Activated CD4-positive, alpha-beta T cell treated with anti-CD3 and anti-CD28 coated beads for 4 hours (primary cell): Measurements from ENCODE around the gene S100A13.
"Not testable (repeated sequence)": the region's sequence is repeated elsewhere in the genome, so short reads cannot be mapped to it uniquely, and the experiment has no call there.

Experiments used
- DNase-seq, 2 donors: peaks; one replicate each; pipeline ENCODE4 v3.0.0-alpha.2; 2020

Gene S100A13

GRCh38 chr1:153599847-153600246, 27.5 kb downstream of the S100A13 start:
- no peak for DNase-seq

GRCh38 chr1:153598309-153599172, 28.8 kb downstream of the S100A13 start:
- DNase-seq: no peak

DNA sequence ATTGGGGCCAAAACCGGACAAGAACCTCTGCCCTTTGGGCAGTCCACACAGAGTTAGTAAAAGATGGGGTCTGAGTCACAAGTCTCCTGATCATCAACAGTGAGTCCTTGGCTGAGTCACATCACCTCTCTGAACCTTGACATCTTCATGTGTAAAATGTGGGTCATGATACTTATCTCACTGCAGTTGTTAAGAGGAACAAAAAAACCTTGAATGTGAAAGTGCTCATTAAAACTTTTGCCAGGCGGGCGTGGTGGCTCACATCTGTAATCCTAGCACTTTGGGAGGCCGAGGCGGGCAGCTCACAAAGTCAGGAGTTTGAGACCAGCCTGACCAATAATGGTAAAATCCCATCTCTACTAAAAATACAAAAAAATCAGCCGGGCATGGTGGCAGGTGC, 30.1 kb downstream of the S100A13 start:
- DNase-seq: no peak

DNA sequence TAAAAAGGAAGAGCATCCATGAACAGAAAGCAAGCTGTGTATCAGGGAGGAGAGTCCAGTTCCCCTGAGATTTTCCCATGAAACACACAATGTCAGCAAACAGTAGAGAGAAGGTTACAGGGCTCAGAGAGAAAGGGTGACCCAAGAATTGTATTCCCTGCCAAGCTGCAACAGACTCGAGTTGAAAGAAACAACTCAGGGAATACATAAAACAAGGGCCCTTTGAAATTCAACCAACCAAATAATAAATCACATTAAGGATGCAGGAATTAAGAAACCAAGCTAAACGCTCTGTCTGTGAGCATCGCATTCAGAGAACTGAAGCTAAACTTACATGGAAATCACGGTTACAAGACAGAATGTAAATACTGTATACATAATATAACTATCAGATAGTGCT, 34.6 kb downstream of the S100A13 start:
- DNase-seq: no peak

DNA sequence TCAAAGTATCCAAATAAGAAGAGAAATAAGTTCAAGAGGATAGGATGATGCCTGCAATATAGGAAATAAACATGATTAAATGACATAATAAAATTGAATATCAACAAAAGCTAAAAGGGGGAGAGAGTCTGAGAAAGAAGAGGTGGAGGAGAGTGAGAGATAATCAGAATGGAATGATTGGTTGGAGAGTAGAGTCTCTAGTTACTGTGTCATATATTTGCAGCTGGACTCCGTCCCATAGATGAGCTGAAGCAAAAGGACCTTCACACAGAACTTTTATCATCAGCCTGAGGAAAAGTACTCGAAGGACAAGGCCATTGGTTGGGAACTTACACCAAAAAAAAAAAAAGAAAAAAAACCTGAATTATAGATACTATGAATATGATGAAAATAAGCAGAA, 38.8 kb downstream of the S100A13 start:
- no peak for DNase-seq

DNA sequence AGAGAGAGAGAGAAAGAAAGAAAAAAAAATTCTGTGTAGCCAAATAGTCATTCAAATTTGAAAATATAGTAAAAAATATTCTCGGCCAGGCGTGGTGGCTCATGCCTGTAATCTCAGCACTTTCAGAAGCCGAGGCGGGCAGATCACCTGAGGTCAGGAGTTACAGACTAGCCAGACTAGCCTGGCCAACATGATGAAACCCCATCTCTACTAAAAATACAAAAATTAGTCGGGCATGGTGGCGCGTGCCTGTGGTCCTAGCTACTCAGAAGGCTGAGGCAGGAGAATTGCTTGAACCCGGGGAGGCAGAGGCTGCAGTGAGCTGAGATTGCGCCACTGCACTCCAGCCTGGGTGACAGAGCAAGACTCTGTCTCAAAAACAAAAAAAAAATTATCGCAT, 39.3 kb downstream of the S100A13 start:
- DNase-seq: not testable (repeated sequence)

DNA sequence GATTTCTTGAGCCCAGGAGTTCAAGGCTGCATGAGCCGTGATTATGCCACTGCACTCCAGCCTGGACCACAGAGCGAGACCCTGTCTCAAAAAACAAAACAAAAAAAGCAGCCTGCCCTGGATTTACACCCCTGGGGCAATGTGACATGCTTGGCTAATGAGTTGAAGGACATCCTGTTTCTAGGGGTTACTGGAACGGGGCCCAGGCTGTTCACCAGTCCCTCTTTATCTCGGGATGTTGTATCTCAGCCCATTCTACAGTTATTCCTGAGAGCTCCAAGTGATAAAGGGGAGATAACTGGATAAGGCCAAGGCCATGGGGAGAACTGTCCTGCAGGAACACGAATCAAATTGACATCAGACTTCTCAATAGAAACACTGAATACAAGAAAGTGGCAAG, 40.0 kb downstream of the S100A13 start:
- DNase-seq: no peak

DNA sequence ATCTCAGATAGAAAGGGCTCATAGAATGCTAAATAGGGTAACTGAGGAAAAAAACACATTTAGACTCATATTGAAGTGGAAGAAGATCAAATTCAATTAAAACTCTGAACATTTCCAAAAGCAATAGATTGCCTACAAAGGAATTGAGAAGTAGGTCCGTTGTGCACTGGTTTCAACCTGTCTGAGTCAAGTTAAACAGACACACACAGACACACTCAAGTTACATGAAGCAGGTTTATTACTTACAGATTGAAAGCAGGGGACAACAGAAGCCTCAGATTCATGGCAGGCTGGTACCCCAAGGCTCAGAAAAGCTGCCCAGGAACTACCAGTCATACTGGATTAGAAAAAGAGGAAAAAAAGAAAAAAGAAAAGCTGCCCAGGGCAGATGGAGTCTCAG, 41.0 kb downstream of the S100A13 start:
- no peak for DNase-seq

- no peak for DNase-seq
These were observed 42.3 kb downstream of the S100A13 start for GRCh38 chr1:153585006-153585405.

- no peak for DNase-seq
These were observed 43.3 kb downstream of the S100A13 start for GRCh38 chr1:153583976-153584375.

DNA sequence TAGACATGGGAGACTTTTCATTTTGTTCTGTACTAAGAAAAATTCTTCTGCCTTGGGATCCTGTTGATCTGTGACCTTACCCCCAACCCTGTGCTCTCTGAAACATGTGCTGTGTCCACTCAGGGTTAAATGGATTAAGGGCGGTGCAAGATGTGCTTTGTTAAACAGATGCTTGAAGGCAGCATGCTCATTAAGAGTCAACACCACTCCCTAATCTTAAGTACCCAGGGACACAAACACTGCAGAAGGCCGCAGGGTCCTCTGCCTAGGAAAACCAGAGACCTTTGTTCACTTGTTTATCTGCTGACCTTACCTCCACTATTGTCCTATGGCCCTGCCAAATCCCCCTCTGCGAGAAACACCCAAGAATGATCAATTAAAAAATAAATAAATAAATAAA, 43.8 kb downstream of the S100A13 start:
- DNase-seq: not testable (repeated sequence)

DNA sequence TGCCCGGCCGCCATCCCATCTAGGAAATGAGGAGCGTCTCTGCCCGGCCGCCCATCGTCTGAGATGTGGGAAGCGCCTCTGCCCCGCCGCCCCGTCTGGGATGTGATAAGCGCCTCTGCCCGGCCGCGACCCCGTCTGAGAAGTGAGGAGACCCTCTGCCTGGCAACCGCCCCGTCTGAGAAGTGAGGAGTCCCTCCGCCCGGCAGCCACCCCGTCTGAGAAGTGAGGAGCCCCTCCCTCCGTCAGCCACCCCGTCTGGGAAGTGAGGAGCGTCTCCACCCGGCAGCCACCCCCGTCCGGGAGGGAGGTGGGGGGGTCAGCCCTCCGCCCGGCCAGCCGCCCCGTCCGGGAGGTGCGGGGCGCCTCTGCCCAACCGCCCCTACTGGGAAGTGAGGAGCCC, 44.5 kb downstream of the S100A13 start:
- DNase-seq: not testable (repeated sequence)

DNA sequence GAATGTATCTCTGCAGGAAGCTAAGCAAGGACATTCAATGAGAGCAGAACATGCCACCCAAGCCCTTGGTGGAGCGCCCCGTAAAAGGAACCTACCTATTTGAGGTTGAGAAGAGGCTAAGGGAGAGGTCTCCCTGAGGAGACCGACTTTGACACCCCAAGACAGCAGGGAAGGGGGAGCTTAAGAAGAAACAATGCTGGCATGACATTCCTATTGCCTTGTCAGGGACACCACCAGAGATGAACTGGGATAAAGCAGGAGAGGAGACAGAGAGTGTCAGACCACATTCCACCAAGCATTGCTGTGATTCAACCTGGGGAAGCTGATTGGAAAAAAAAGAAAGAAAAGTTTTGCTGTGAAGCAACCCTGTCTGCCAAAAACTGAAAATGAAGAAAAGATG, 48.4 kb downstream of the S100A13 start:
- no peak for DNase-seq

DNA sequence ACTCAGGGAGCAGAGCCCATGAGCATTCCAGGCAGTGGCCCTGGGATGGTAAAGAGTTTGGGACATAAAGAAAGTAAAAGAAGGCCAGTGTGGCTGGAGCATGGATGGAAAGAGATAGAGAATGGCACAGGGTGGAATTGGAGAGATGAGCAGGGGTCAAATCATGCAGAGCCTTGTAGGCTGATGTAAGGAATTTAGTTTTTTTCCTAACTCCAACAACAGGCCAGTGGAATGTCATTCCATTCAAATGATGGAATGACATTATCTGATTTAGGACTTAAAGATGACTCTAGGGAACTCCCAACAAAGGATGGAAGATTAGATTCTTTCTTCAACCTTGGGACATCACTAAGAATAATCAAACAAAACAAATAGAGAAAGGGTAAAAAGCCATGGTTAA, 48.8 kb downstream of the S100A13 start:
- no peak for DNase-seq

DNA sequence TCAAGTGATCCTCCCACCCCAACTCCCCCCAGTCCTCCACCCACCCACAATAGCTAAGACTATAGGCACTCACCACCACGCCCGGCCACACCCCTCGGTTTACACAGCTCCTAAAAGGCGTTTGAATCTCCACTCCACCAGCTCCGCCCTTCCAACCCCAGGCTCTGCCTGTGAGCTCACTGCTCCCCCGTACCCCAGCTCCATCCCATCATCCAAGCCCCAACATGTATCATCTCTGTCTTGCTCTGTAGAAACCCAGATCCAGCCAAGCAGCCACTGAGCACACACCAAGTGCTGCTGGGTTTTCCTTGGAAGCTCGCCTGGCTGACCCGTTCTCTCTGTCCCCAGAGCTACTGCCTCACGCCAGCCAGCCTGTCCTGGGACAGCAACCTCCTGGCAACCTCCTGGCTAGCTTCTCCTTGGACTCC, 49.7 kb downstream of the S100A13 start:
- DNase-seq: no peak

DNA sequence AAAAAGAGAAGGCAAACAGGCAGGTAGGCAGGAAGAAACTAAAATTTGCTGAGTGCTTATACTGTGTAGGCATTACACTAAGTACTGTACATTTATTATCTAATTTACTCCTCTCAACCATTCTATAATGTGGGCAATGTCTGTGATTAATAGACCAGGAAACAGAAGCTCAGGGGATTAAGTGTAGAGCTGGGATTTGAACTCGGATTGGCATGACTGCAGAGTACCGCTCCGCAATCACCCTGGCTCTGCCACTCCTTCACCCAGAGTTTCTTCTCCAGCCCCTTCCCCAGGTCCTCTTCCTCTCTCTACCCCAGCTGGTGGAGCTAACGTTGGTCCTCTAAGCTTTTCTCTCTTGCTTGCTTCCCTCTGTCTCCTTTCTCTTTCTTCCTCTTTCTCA, 50.2 kb downstream of the S100A13 start:
- no peak for DNase-seq

- not testable (repeated sequence) for DNase-seq
These were observed 51.8 kb downstream of the S100A13 start for GRCh38 chr1:153575497-153575896.

- not testable (repeated sequence) for DNase-seq
These were observed 52.2 kb downstream of the S100A13 start for GRCh38 chr1:153575081-153575491.

DNA sequence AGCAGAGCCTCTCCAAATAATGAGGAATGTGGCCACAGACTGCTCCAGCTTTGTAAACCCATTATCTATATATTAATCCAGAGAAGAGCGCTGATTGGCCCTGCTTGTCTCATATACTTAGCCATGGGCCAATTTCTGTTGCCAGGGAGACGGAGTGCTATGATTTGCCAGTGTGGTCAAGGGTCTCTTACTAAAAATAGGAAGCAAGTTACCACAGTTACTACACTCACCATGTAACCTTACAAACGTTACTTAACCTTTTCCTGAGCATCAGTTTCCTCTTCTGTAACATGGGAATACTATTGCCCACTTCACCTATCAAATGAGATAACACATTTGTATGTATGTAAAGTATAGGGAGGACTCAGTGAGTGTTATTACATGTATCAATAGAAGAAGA, 54.0 kb downstream of the S100A13 start:
- no peak for DNase-seq

- DNase-seq: peak; percentile 36 to 40
These were observed 54.7 kb downstream of the S100A13 start for GRCh38 chr1:153572569-153573015.

DNA sequence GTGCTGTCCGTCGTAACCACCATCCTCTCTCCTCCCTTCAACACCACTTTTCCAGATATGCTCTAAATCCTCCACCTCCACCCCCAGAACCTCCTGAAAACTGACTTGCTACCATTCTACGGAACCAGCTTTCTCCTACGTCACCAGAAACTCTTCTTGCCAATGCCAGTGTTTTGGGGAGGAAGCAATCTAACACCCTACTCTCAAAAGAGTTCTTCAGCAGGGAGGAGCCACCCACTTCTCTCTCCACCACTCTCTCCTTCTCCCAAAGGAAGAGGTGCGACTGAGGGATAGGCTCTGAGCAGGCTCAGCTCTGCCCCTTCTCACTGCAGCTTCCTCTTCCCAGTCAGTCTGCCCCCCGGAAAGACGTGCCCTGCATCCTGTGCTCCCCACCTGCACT, 55.6 kb downstream of the S100A13 start:
- DNase-seq: no peak

- DNase-seq: no peak
These were observed 56.4 kb downstream of the S100A13 start for GRCh38 chr1:153570874-153571273.

DNA sequence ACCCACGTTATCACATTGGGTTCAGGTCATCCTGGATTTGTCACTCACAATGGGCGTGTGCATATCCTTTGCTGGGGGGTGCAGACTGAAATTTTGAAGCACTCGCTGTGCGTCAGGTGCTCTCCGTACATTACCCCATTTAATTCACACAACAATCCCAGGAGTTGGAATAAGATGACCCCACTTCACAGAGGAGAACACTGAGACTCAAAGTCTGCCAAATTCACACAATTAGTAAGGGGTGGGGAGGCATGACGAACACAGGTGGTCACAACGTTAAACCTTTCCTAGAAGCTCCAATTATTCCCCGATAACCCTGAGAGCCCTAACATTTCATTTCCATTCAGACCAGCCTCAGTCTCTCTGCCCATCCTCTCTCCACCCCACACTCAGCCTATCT, 57.8 kb downstream of the S100A13 start:
- no peak for DNase-seq
